Skin epidermis (tissue), 12 donors: ENCODE results near the gene CSNK1E.

Experiments used
- H3K27ac ChIP-seq, 21 experiments: fragments of 200-600 bp; sonication (generic) in 11 of 21; one replicate each; pipeline ENCODE4 v1.5.0; 2020; ENCODE audit warnings: mild to moderate bottlenecking in 3 of 21, inconsistent platforms in 2 of 21, moderate library complexity in 2 of 21
- H3K4me3 ChIP-seq, 7 experiments: fragments of 200-600 bp; sonication (generic) in 2 of 7; one replicate each; pipeline ENCODE4 v1.5.0; 2020; ENCODE audit warnings: inconsistent platforms in 2 of 7, mild to moderate bottlenecking in 2 of 7, moderate library complexity in 1 of 7

CSNK1E gene

DNA sequence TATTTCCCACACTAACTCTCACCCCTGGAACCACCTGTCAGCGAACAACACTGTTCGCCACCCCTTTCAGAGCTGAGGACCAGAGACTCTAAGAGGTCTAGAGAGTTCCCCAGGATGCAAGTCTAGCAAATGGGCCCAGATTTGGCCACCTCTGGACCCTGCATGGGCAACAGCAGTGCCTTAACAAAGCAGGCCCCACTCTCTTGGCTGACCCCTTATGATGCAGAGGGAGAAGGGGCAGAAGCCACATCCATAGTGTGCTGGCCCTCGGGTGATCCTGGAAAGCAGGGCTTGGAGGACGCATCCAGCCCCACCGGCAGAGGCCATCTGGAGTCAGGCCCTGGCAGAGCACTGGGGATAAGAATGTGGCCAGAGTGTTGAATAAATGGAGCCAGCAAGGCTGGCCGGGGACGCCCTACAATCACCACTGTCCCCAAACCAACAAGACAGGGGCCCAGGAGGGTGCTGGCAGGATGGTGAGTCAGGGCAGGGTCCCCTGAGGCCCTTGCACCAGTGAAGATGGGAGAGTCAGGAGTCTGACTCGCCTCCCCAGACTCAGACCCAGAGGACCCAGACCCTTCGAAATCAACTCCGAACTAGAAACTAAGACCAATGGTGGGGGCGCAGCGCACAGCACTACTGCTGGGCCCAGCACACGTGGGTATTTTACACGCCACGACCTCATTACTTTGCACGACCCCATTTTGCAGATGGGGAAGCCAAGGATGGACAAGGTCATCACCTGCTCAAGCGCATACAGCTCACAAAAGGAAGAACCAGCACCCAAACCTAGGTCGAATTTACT, 6.5 kb downstream of the CSNK1E start:
- H3K27ac ChIP-seq: peak overlapping the region in 16 of 21 experiments; percentile 2 to 100 (median 37)
- no peak overlapping the region for H3K4me3 ChIP-seq

DNA sequence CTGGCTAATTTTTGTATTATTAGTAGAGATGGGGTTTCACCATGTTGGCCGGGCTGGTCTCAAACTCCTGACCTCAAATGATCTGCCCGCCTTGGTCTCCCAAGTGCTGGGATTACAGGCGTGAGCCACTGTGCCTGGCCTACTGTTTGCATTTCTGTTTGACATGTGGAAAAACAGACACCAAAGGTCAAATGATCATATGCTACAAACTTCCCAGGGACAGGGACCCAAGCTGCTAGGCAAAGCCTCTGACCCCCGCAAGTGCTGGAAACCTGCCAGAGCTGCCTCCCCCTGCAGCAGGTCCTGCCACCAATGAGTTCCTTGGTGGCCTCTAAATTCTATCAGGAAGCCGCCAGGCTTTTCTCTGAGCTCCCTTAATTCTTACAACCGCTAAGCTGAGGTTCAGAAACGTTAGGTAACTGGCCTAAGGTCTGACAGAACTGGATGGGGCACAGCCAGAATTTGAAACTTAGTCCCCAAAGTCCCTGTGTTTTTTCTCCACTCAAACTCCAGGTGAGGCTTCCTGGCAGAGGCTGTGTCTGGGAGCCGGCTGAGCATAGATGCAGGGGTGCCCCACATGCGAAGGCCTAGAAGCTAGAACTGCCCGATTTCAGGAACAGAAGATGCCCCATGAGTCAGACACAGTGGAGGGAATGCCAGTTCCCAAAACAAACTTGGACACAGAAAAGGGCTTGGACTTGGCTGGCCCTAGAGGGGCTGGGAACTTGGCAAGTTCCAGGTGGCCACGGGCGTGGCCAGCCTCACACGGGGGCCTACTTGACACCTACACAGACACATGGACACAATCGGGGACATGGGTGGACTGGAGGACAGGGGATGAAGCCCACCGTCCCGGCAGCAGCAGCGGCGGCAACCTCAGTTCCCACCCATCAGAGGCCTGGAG, 7.4 kb downstream of the CSNK1E start:
- H3K4me3 ChIP-seq: no peak overlapping the region
- H3K27ac ChIP-seq: peak overlapping the region in 13 of 21 experiments; percentile 2 to 100 (median 63)

DNA sequence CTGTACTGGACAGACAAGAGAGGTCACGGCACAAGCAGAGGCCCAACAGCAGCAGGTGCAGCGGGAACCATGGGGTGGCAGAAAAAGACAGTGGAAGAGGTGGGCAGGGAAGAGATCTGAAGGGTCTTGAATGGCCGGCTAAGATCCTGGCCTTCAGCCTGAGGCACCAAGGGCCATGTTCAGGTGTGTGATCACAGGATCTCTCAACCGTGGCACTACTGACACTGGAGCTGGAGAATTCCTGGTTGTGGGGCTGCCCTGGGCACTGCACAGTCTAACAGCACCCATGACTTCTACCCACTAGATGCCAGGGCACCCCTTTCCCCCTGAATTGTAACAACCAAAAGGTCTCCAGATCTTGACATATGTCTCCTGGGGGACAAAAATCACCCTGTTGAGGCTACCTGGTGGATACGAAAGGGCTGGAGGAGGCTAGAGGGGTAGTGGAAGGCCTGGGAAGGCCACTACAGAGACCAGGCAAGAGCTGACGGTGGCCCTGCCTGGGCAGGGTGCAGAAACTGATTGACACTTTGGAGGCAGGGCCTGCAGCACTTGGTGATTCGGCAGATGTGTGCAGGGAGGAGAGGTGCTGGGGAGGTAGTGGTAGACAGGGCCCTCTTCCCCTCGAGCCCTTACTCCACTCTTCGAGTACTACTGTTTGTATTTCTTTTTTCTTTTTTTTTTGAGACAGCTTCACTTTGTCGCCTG, 8.3 kb downstream of the CSNK1E start:
- Histone ChIP-seq H3K27ac (peak overlapping the region in 5 of 21 experiments; percentile 26 to 100 (median 65)), H3K4me3 (no peak overlapping the region)

DNA sequence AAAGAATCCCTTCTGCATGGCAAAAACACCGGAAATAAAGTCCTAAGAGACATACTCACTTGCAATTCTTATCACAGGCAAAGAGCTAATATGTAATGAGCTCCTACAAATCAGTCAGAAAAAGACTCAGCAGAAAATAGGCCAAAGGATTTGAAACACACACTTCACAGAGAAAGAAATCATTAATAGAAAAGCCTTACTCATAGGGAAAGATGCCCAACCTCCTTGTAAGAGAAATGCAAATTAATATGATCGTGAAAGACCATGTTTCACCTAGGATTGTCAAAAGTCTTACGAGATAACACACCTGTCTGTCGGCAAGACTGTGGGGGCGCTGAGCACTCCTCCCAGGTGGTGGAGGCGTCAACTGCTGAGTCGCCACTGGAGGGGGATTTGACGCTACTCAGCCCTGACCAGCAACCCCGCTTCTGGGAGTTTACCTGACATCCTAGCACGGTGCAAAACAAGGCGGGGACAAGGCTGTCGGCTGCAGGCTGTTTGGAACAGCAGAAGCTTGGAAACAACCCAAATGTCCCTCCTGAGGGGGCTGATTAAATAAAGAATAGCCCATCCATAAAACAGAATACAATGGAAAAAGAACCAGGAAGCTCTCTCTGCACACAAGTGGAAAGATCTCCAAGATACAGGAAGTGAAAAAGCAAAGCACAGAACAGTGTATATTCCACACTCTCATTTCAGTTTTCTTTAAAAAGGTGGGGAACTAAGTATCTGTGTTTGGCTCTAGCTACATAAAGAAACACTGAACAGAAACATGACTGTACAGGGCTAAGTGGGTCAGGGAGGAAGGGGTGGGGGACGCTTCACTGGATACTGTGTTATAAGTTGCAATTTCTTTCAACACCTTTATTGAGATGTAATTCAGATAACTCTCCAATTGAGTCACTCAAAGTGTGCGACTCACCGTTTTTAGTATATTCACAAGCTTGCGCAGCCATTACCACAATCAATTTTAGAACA, 11.5 kb downstream of the CSNK1E start:
- peak overlapping the region in 19 of 21 experiments; percentile 21 to 79 (median 59) for H3K27ac ChIP-seq
- no peak overlapping the region for H3K4me3 ChIP-seq

DNA sequence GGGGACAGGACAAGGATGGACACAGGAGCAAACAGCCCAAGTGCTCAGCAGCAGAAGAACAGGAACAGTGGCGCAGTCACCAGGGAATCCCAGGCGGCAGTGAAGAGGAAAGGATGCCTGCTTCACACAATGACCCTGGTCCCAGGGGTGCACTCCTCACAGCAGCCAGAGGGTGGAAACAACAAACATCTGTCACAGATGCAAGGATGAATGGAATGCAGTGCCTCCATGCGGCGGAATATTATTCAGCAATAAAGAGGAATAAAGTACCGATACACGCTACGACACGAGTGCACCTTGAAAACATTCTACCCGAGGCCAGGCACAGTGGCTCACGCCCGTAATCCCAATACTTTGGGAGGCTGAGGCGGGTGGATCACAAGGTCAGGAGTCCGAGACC, 12.7 kb downstream of the CSNK1E start:
- no peak overlapping the region for H3K4me3 ChIP-seq
- peak overlapping the region in 8 of 21 experiments; percentile 4 to 72 (median 36) for H3K27ac ChIP-seq

DNA sequence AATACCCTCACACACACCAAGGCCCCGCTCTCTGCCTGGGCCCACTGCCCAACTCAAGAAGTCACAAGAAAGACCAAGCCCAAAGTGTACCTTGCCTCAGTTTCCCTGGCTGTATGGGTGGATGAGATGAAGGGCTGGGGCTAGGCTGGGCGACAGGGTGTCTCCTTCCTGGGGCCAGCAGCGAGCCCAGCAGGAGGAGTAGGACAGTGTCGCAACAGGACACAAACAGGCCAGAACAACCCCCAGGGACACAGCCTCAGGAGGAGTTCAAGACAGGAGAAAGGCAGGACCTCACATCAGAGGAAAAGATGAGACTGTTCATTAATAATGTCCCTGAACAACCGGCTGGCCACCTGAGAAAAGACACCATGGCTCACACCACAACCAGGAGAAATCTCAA, 13.3 kb downstream of the CSNK1E start:
- peak overlapping the region in 10 of 21 experiments; percentile 4 to 54 (median 29) for H3K27ac ChIP-seq
- no peak overlapping the region for H3K4me3 ChIP-seq

DNA sequence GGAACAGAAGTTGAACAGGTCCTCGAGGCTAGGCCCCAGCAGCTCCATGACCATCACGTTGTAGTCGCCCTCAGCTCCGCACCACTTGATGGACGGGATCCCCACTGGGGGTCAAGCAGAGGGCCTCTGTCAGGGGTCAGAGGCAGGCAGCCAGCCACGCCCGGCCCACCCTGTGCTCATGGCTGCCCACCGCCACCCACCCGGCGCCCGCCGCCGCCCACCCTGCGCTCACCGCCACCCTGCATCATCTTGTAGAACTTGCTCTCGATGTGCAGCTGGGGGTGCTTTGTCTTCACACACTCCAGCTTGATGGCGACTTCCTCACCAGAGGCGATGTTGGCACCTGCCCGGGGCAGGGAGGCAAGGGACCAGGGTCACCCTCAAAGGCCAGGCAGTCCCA, 14.3 kb downstream of the CSNK1E start:
- Histone ChIP-seq H3K27ac (no peak overlapping the region), H3K4me3 (no peak overlapping the region)

DNA sequence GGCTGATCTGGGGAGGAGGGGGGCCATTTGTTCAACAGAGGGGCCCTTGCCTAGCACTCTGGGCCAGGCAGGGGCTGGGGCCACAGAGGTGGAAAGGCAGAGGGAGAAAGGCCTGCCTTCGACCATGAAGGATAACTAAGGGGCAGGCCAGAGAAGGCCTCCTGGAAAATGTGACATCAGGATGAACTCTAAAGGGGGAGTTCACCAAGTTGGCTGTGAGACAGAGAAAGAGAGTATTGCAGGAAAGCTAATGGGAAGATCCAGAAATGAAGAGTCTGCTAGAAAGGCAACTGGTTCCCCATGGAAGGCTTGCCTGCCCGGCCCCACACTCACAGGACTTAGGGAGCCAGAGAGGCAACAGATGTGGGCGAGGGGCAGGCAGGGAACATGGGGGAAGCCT, 16.3 kb downstream of the CSNK1E start:
- peak overlapping the region in 11 of 21 experiments; percentile 0 to 80 (median 43) for H3K27ac ChIP-seq

DNA sequence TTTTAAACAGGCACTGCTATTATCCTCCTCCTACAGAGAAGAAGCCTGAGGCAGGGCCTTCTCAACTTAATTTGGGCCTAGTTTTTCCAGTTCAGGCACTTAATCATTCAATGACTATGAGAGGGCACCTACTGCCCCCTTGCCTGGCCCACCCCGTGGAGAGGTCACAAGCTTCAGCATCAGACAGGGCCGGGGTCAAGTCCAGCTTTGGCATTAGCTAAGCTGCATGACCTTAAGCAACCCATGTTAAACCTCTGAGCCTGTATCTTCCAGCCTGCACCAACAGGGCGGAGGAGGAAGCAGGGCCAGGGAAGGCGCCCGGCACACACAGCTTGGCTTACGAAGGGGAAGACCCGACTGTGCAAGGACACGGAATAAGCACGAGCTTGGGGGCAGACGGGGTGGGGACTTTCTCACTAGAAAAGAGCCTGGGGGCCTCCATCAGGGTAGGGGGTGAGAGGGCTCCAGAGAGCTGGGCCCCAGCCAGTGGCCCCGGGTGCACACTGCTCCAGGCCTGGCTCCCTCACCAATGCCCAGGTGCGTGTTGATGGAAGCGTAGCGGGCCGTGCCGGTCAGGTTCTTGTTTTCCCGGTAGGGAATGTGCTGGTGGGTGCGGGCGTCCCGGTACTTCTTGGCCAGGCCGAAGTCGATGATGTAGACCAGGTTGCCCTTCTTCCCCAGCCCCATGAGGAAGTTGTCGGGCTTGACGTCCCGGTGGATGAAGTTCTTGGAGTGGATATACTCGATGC, 16.9 kb downstream of the CSNK1E start:
- H3K27ac ChIP-seq: peak overlapping the region in 16 of 21 experiments; percentile 0 to 80 (median 52)
- H3K4me3 ChIP-seq: no peak overlapping the region

More for the DNA sequence above, 16.3 kb downstream of the CSNK1E start:
- H3K4me3 ChIP-seq: no peak overlapping the region

DNA sequence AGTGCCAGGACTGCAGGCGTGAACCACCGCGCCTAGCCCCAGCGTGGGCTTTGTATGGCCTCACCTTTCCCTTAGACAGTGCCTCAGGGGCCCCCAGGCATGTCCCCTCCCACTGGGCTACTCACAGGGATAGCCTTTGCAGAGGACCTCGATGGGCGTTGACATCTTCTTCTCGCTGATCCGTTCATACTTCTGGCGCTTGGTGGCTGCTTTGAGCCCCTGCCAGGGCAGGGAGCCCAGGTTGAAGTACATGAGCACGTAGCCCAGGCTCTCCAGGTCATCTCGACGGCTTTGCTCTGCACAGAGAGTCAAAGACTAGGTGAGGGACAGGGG, 17.5 kb downstream of the CSNK1E start:
- no peak overlapping the region for H3K4me3 ChIP-seq
- H3K27ac ChIP-seq: peak overlapping the region in 16 of 21 experiments; percentile 0 to 80 (median 62)

DNA sequence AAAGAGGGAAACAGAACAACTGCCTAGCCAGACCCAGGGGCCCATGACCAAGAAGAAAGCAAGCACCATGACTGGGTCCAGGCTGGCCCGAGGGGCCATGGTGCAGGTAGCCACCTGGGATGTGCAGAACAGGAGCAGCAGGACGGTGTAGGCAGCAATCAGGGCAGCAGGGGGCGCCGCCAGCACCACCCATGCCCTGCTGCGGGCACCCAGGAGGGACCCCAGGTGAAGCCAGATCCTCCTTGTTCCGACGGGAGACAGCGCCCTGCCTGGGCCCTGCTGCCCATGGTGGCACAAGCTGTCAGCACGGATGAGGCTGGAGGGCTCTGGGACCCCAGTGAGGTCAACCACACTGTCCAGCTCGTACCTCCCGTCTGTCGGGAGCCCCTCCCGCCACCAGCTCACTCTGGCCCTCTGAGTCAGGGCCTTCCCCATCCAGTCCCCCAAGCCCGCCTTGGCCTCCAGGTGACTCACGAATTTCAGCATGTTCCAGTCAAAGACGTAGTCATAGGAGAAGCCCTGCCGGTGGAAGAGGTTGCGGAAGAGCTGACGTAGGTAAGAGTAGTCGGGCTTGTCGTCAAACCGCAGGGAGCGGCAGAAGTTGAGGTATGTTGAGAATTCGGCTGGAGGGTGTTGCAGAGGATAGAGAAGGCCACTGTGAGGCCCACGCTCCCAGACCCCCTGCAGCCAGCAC, 18.8 kb downstream of the CSNK1E start:
- H3K27ac ChIP-seq: peak overlapping the region in 18 of 21 experiments; percentile 26 to 81 (median 70)
- no peak overlapping the region for H3K4me3 ChIP-seq

DNA sequence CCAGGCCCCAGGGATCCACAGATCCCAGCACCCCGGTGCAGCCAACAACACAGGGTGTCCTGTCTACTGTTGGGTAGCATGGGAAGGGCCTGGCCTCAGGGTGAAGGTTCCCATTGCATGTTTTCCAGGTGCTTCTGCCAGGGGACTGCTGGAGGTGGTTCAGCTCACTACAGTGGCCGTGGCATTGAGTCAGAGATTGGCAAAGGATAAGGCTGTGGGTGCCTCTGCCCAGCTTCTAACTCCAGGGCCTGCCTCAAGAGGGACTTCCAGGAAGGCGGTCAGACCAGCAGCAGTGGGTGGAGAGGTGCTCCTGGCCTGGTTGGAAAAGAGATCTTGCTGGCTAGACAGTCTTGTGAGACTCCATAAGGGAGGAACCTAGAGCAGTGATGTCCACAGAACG, 20.9 kb downstream of the CSNK1E start:
- Histone ChIP-seq H3K27ac (peak overlapping the region in 3 of 21 experiments; percentile 8 to 80 (median 69)), H3K4me3 (no peak overlapping the region)

DNA sequence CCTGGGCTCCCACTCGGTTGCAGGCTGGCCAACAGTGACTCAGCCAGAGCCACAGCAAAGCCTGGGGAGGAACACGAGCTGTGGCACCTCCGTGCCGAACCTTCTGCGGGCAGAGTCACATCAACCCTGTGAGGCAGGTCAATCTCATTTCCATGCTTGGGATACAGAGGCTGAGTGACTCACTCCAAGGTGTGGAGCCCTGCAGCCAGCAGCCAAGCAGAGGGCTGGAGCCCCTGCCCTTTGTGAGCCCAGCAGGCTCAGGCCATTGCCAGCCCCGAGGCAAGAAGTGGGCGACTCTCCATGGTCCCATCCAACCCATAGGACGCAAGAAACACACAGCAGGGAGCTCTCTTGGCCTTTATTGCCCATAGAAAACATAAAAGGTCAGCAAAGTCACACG, 21.4 kb downstream of the CSNK1E start:
- no peak overlapping the region for H3K4me3 ChIP-seq
- H3K27ac ChIP-seq: peak overlapping the region in 6 of 21 experiments; percentile 8 to 80 (median 24)

DNA sequence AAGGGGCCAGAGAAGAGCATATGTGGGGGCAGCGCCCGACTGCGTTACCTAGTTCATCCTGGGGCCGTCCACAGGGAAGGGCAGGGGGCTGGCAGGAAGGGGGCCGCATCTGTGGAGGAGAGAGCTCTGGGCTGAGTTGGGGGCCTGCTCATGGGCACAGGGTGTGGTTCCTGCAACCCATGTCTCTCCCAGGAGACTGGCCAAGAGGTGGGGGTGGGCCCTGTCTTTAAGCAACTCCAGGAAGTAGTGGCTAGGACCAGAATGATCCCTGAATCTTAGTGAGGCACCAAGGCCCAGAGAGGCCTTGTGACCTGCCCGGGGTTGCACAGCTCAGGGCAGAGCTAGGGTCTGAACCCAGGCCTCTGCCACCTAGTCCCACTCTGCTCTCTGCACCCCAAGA, 21.9 kb downstream of the CSNK1E start:
- peak overlapping the region in 7 of 21 experiments; percentile 8 to 69 (median 24) for H3K27ac ChIP-seq
- no peak overlapping the region for H3K4me3 ChIP-seq

DNA sequence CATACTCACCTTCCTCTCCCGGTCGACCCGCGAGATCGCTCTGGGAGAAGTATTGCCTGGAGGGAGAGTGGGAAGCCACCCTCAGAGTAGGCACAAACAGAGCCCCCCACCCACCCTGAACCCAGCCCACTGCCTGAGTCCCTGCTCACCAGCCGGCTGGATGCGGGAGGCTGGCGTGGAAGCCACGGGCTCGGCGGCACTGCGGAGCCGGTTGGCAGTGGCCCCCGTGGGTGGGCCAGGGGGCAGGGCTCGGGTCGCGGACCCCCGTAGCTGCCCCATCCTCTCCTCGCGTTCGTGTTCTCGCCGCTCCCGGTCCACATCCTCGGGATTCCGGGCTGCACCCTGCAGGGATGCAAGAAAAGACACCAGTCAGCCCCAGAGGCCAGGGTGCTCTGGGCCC, 23.0 kb downstream of the CSNK1E start:
- peak overlapping the region in 3 of 21 experiments; percentile 15 to 69 (median 28) for H3K27ac ChIP-seq

DNA sequence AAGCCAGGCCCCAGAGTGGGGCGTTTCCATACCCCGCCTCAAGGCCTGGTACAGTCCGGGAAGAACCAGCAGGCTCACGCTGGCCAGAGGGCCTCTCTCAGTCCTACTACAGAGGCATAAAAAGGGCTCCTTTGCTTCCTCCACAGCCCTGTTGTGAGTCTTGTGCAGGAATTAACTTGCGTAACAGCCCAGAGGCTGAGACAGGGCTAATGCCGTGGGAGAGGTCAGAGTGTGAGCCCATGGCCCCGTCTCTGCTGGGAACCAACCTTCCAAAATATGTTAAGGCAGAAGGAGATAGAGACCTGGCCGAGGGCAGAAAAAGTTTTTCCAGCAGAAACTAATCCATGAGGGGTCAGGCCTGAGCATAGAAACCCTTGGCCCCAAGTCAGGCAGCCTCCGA, 24.5 kb downstream of the CSNK1E start:
- Histone ChIP-seq H3K4me3 (no peak overlapping the region), H3K27ac (peak overlapping the region in 6 of 21 experiments; percentile 8 to 46 (median 36))

More for the DNA sequence above, 23.0 kb downstream of the CSNK1E start:
- H3K4me3 ChIP-seq: no peak overlapping the region

DNA sequence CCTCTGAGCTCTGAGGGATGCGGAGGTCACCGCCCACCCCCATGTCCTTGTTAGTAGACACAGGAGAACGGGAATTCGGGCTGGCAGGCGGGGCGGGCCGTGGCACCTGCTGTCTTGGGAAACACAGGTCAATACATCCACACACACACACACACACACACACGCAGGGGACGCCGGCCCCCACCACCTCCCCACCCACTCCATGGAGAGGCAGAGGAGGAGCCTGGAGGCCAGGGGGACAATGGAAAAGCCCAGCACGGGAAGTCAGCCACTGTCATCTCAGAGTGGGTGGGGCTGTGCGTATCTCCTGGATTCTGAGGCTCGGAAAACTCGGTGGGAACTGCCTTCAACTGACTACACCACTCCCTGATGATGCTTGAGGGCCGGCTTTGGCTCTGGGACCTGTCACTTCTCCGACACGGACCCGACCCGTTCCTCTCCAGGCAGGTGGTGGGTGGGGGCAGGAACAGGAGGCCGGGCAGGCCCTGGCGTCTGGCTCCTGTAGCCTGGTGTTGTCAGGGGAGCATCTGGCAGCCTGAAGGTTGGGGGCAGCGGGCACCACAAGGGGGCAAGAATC, 25.9 kb downstream of the CSNK1E start:
- Histone ChIP-seq H3K27ac (peak overlapping the region in 1 of 21 experiments; percentile 46), H3K4me3 (no peak overlapping the region)
